Astrocyte of the cerebellum (primary cell): ENCODE results near the gene SMARCC1.
"Not testable (repeated sequence)": the region's sequence is repeated elsewhere in the genome, so short reads cannot be mapped to it uniquely, and the experiment has no call there.

Experiments
- DNase-seq: peaks from one replicate; pipeline ENCODE4 v3.0.0-alpha.2; 2011; ENCODE audit warnings: low read depth
- H3K4me3 ChIP-seq: 2 replicates; pipeline ENCODE4 v1.5.1; 2011; ENCODE audit warnings: mild to moderate bottlenecking, low read depth, low read length, moderate library complexity
- CTCF ChIP-seq: IDR thresholded peaks from 2 replicates; pipeline ENCODE4 v1.5.1; 2012; ENCODE audit warnings: low read length, low read depth, moderate library complexity, mild to moderate bottlenecking; ENCODE audit errors: missing control alignments
- in situ Hi-C: cut with HindIII; loops from 2 replicates; pipeline ENCODE4 v1.10.0; 2017; ENCODE audit warnings: low sequenced_read_pairs

SMARCC1 gene

GRCh38 chr3:47772047-47772446 lies 9.6 kb downstream of the SMARCC1 start:
- no peak for DNase-seq
- no peak for TF ChIP-seq CTCF
- H3K4me3 ChIP-seq, result no peak overlapping the region
- in situ Hi-C loops, result no loop called here

GRCh38 chr3:47766186-47766585 lies 15.5 kb downstream of the SMARCC1 start:
- in situ Hi-C loops, result no loop called here

GRCh38 chr3:47762233-47762632 lies 19.5 kb downstream of the SMARCC1 start:
- no peak for TF ChIP-seq CTCF
- in situ Hi-C loops, result no loop called here
- no peak for DNase-seq
- H3K4me3 ChIP-seq, result no peak overlapping the region

More at GRCh38 chr3:47766186-47766585, 15.5 kb downstream of the SMARCC1 start:
- no peak for DNase-seq
- TF ChIP-seq CTCF, result no peak
- H3K4me3 ChIP-seq, result no peak overlapping the region

- H3K4me3 ChIP-seq, result no peak overlapping the region
- in situ Hi-C loops, result no loop called here
- TF ChIP-seq CTCF, result no peak
- no peak for DNase-seq
Observed at GRCh38 chr3:47761046-47761445, 20.6 kb downstream of the SMARCC1 start.

GRCh38 chr3:47760207-47760606 lies 21.5 kb downstream of the SMARCC1 start:
- DNase-seq, H3K4me3 ChIP-seq, in situ Hi-C loops: not testable (repeated sequence)

- in situ Hi-C loops, result no loop called here
- no peak overlapping the region for H3K4me3 ChIP-seq
- no peak for TF ChIP-seq CTCF
- no peak for DNase-seq
Observed at GRCh38 chr3:47758261-47759025, 23.2 kb downstream of the SMARCC1 start.

- H3K4me3 ChIP-seq, result no peak overlapping the region
- TF ChIP-seq CTCF, result no peak
- no peak for DNase-seq
- in situ Hi-C loops, result no loop called here
Observed at GRCh38 chr3:47752716-47753115, 29.0 kb downstream of the SMARCC1 start.

GRCh38 chr3:47750811-47751354 lies 30.8 kb downstream of the SMARCC1 start:
- H3K4me3 ChIP-seq, DNase-seq, in situ Hi-C loops: not testable (repeated sequence)
